Daoy (cell line): ENCODE measurements around the gene RNF26. TPM values are rescaled to one million over a fixed set of nuclear protein-coding genes. Genes with fewer than 3 reads are reported as not detected.

Experiments
- DNase-seq: peaks from one replicate; pipeline ENCODE4 v3.0.0-alpha.2; 2015; ENCODE audit warnings: low read depth
- total RNA-seq: library from RNA; depleted of rRNA; stranded (reverse); fragments of >200 nt; shearing (Covaris generic); gene quantifications from 2 replicates; pipeline ENCODE4 v1.2.3, GENCODE V29; 2014

RNF26 gene
- total RNA-seq, 1 experiment from 2014 or later: 2.9 TPM

DNA sequence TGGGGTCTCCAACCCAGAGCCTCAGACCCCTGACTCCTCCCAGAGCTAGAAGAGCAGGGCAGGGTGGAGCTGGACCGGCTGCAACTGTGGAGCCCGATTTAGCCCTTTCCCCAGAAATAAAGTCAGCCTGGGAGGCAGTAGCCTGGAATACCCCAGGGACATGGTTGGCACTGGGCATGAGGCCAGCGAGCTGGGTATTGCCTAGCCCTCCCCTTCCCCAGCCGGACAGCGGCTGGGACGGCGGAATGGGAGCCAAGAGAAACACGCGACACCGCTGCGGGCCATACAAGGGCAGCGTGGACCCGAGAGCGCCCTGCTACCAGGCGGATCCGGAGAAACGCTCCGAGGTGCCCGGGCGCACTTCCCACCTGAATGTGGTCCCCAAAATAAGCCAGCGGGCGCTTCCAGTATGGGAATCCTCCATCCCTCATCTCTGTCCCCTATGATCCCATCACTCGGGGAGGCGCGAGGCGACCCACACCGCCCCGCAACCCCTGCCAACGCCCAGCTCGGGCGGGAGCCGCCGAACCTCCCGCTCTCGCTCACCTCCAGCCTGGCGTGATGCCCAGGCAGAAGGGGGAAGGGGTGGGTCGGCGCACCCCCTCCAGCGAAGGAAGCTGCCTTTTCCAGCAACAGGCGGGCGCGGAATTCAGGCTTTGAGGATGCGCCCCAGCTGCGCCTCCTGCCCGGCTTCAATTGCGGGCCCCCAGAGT, 18.2 kb upstream of the RNF26 start:
- DNase-seq: peak; percentile 54

DNA sequence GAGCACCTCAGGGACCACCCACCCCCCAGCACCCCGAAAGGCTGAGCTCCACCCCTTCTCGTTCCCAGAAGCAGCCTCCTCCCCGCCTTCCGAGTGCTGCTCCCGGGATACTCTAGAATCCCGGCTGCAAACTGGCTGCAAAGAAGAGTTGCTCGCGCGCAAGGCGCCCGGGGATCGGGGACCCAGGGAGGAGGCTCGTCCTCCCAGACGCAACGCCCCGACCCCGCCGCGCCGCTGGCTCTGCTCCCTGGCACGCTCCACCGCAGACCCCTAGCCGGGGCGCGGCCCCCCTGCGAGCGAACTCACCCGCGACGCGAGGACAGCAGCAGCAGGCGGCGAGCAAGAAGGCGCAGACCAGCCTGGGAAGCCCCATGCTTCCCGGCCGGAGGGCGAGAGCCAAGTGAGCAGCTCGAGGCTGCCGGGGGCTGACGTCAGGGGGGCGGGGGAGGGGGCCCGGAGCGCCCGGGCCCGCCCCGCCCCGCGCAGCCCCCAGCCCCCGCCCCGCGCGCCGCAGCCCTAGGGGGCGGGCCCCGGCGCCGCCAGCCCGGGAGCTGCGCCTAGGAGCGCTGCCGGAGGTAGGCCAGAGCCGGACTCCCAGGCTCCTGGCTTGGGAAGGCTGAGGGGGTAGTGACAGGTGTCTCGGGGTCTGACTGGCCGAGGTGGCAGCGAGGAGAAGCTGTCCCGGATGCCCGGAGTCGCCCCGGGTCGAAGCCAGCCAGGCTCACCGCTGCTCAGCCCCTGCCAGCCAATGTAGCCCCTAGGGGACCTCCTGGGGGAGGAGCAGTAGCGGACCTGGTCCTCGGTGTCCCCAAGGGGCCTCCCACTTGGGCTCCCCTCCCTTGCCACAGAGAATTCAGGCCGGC, 17.4 kb upstream of the RNF26 start, which contains the start of gene MCAM:
Gene MCAM (minus strand): TSS at position 402 of the 863 bp plus-strand sequence. CDS start 29 bp downstream, at position 373.
- DNase-seq: peak; percentile 57

DNA sequence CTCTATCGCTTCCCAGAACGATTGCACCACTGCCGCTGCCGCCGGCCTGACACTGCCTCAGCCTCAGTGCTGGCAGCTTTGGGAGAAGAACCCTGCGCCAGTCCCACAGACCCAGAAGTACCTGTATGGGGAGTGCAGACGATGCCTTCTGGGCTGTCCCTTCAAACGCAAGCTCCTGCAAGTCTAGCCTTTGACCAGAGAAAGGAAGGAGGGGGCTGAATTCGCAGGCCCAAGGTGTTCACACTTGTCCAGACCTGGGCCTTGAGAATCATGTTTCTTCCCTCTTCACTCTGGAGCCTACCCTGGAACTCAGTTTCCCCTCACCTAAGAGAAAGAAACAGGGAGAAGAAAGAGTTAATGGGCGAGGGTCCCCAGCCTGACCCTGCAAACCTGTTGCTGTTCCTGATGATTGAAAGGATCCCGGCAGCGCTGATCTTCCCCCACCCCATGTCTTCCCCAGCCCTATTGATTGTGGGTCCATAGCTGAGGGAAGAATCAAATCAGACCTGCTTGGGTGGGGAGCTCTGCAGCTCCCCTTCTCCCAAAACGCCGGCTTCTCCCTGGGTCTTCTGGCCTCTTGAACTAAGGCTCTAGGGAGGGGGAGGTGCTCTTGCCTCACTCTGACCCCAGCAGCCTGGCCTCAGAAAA, 16.6 kb upstream of the RNF26 start:
- no peak for DNase-seq

DNA sequence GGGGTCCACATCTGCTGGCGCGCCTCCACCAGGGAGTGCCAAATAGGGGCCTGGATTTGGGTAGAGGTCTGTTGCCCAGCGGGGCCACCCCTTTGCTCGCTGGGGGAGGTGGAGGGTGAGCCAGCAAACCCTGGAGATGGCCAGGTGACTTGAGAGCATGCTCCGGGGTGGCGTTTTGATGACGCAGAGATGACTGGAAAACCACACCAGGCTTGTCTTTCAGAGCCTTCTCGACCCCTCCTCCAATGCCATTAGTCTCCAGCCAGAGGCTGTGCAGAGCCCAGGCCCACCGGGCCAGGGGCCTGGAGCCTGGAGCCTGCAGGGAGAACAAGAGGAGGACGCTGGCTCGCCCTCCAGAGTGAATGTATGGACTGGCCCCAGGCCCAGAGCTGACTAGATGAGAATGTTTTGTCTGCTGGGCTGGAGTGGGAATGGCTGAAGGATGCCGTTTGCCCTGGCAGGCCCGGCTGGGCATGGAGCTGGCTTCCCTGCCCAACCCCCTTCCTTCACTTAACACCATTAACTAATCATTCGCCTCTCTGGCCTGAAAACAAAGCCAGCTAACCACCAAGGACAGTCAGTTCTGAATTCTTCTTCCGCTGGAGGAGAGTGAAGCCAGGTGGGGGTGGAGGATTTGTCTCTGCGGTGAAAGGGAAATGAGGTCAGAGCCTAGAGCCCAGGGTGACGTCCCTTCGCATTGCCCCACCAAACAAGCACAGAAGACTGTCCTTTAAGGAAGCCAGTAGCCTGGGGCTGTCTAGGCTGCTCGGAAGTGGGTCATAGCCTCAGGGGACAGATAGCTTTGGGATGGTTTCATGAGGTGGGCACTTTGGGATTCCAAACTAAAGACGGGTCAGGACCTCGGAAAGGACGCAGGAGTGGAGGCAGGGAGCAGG, 15.8 kb upstream of the RNF26 start:
- peak; percentile 80 for DNase-seq

DNA sequence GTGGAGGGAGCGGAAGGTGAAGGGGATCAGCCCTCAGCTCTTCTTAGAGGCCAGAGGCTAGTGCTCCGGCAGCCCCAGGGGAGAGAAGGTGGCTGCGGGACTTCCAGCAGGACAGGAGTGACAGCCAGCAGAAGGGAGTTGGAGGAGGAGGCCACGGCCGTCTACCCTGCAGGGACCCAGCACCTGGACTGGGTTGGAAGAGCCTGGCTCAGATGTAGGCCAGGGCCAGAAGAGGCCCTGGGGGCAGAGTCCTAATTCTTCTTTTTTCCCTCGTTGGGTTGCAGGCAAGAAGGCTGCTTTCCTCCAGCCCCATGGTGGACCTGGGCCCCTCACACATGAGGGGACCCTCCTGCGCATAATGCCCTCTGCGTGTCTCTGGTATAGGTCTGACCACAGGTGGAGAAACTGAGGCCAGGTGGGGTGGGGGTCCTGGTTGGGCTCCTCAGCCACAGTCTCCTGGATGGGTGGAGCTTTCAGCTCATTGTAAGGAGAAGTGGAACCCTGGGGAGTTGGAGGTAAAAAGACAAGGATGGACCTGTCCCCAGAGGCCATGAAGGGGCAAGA, 15.1 kb upstream of the RNF26 start:
- DNase-seq: no peak

DNA sequence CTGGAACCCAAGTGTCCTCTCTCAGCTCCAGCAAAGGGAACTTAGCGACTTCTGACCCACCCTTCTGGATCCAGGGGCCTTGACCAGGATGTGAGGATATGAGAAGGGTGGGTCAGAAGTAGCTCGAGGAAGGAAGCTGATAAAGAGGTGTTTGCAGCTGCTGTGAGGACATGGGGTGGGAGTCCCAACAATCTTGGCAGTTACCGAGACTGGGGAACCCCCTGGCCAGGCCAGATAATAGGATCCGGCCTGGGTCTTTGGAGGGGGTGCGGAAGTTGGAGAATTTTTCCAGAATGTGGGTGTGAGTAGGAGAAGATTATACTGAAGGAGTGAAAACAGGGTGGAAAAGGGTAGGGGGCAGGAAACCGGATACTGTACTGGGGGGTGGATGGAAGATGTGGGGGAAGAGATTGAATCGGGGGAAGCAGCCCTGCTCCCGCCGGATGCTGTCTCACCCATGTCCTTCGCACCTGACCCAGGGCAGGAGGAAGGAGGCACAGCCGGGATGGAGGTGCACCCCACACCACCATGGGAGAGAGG, 14.6 kb upstream of the RNF26 start:
- no peak for DNase-seq

DNA sequence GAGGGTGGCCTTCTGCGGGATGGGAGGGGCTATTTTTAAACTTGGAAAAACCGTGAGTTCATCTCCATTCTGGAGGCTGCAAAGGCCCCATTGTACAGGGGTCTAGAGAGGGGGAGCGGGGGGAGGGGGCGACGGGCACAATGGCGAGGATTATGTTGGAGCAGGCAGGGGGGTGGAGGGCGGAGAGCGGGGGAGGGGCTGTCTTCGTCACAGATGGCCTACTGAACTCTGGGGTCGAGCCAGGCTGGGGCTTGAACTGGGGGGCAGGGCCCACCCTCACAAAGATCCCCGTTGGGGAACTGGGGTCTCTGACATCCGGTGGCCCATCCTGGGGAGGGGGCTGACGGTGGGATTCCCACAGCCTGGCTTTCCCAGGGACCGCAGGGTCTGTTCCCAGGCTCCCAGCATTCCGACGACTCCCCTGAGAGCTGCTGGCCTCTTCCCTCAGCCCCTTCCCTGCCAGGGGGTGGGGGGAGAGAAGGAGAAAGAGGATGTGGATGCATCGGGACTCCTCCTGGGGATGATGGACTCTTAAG, 14.0 kb upstream of the RNF26 start:
- no peak for DNase-seq

DNA sequence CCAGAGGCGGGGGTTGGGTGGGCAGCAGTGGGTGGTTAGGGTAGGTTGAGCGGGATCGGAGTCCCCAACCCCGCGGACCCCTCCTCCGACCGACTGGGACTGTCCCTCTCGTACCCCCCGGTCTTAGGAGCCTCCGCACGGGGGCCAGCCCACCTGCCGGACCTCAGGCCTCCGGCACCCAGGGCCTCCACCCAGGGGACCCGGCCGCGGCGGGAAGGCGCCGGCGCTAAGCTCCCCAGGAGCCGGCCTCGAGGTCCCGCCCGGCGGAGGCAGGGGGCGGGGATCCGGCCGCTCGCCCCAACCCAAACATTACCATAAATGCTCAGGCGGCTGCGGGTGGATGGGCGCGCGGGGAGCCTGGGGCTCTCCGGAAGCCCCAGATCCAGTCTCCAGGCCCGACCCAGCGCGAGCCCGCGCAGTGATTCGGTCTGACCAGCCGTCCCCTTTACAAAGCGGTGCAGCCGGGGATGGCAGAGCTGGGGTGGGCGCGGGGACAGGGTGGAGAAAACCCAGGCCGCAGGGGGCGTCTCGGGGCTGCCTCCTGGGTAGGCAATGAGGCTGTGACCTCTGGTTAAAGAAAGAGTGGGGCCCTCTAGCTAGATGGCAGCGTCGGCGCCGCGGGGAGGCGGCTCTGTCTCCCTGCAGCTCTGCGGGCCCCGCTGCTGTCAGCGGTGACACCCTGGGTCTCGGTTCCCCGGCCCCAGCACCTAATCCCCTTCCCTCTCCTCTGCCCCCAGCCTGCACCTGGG, 13.4 kb upstream of the RNF26 start:
- peak; percentile 72 for DNase-seq

DNA sequence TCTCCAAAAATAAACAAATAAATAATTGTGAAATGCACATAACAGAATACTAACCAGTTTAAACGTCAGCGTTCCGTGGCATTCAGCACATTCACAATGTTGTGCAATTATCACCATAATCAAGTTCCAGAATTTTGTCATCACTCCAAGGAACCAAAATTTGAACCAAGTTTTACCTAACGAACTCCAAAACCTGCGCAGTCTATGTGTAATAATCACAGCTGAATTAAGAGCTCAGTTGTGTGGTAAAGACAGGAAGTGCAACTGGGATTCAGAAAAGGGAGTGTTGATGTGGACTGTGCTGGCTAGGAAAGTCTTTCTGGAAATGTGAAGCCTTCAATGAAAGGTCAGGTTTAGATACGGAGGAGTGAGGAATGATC, 12.0 kb upstream of the RNF26 start:
- no peak for DNase-seq

DNA sequence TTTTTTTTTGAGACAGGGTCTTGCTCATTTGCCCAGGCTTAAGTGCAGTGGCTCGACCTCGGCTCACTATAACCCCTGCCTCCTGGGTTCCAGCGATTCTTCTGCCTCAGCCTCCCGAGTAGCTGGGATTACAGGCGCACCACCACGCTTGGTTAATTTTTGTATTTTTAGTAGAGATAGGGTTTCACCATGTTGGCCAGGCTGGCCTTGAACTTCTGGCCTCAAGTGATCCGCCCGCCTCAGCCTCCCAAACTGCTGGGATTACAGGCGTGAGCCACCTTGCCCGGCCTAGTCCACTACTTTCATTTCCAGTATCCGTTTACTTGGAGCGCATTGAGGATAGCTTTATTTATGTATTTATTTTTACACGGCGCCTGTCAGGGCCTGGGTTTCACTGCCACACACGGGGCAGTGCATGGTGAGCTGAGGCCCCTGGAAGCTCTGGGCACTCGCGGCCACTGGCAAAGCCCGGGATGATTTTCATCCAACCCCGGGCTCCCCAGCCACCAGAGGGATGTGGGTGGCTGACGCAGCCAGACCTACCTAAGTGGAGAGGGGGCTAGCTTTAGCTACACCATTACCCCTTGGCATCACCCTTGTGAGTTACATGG, 11.3 kb upstream of the RNF26 start:
- DNase-seq: no peak

DNA sequence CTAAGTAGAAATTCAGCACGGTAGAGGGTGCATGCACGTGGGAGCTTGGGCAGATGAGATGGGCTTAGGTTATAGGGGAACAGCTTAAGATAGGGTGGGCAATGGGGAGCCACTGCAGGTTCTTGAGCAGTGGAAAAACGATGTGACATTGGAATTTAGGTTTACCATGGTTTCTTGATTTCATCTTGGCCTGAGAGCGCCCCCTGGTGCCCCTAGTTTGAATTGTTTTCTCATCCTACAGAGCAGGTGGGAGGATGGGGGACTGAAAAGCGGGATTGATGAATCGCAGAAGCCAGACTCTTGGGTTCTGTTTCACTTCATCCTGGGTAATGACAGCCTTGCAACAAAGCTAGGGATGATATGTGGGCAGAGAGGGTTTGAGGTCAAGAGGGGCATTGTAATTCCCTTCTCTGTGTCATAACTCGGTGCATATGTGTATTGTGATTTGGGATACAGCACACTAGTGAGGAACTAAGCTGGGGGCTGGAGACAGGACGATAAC, 10.7 kb upstream of the RNF26 start:
- DNase-seq: peak; percentile 55

DNA sequence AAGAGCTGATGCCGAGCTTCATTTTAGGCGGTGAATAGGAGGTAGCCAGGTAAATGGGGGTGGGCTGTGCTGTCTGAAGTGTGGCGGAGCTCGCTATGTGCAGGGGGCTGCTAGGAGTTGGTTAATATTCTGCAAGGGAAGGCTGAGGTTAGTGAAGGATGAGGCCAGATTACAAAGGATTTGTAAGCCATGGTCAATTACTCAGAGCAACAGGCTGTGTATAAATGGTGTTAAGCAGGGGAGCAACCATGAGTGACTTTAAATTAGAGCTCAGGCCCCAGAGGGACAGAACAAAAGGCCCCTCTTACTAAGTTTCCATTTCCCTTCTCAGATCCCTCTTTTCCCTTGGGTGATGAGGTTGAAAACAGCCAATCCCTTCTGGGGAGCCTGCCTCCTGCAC, 10.1 kb upstream of the RNF26 start:
- DNase-seq: no peak

DNA sequence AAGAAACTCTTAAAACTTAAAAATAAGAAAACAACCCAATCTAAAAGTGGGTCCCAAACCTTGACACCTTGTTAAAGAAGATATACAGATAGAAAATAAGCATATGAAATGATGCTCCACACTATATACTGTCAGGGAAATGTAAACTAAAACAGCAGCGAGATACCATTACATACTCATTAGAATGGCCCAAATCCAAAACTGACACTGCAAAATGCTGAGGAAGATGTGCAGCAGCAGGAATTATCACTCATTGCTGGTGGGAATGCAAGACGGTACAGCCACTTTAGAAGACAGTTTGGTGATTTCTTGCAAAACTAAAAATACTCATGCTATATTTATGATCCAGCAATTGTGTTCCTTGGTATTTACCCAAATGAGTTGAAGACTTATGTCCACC, 5.0 kb upstream of the RNF26 start:
- DNase-seq: no peak

DNA sequence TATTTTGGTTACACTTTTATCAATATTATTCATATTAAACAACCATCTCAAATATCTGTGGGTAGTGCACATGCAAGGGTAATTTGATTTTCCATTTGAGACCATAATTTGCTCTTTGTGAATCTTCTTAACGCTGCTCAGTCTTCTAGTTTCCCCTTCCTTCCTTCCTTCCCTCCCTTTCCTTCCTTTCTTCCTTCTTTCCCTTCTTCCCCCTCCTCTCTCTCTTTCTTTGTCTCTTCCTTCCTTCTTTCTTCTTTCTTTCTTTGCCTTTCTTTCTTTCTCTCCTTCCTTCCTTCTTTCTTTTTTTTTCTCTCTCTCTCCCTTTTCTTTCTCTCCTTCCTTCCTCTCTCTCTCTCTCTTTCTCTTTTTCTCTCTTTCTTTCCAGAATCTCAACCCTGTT, 4.1 kb upstream of the RNF26 start:
- no peak for DNase-seq

DNA sequence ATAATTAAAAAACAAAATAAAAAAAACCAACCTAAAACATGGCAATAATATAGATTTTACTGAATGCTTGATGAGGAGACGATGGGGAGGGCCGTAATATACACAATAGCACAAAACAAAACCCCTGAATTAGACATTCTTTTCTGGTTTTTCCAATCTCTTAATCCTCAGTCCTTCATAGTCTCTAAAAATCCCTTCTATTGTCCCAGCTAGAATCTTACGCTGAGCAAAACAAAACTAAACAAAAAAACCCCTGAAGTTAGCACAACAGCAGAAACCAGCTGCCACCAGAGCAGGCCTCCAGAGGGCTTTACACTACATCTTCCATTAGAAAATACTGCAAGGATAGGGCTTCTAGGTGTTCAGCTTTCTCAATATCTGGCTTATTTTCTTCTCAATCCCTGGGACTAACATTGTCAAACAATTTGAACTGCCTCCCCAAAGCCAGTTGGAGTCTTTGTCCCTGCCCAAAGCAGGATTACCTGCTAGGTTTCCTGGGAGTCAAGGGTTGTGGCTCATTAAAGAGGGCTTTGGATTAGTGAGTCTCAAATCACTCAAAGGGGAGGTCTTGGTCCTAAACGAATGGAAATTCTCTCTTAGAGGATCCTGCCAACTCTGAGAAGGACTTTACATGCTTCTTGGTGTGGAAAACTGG, 2.1 kb upstream of the RNF26 start:
- DNase-seq: no peak

DNA sequence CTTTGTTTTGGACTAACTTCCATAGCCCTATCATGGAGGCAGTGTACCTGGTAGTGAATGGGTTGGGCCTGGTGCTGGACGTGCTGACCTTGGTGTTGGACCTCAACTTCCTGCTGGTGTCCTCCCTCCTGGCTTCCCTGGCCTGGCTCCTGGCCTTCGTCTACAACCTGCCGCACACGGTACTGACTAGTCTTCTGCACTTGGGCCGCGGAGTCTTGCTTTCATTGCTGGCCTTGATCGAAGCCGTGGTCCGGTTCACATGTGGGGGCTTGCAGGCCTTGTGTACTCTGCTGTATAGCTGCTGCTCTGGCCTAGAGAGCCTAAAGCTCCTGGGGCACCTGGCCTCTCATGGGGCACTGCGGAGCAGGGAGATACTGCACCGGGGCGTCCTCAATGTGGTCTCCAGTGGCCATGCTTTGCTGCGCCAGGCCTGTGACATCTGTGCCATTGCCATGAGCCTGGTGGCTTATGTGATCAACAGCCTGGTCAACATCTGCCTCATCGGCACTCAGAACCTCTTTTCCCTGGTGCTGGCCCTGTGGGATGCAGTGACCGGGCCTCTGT, 846 bp downstream of the RNF26 start:
- DNase-seq: no peak

DNA sequence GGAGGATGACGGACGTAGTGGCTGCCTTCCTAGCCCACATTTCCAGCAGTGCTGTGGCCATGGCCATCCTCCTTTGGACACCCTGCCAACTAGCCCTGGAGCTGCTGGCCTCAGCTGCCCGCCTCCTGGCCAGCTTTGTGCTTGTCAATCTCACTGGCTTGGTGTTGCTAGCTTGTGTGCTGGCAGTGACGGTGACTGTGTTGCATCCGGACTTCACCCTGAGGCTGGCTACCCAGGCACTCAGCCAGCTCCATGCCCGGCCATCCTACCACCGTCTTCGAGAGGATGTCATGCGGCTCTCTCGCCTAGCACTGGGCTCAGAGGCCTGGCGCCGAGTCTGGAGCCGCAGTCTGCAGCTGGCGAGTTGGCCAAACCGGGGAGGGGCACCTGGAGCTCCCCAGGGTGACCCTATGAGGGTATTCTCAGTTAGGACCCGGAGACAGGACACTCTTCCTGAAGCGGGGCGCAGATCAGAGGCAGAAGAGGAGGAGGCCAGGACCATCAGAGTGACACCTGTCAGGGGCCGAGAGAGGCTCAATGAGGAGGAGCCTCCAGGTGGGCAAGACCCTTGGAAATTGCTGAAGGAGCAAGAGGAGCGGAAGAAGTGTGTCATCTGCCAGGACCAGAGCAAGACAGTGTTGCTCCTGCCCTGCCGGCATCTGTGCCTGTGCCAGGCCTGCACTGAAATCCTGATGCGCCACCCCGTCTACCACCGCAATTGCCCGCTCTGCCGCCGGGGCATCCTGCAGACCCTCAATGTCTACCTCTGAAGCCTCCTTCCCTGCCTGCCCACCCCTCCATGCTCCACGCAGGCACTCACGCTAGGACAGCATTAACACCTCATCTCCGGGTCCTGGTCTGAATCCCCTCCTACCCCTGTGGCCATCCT, 1.6 kb downstream of the RNF26 start:
- DNase-seq: no peak
